HEK293 (cell line): ENCODE measurements around the gene CDH23.

Experiments used
- CTCF ChIA-PET: fragments of 350-600 bp; formaldehyde crosslinking; extraction: SDS; loops from one replicate; lab custom pipeline; 2021; ENCODE audit warnings: antibody characterized with exemption; lab: Yijun Ruan, JAX
- POLR2A ChIA-PET: fragments of 300-600 bp; formaldehyde crosslinking; extraction: SDS; loops from one replicate; lab custom pipeline; 2020; ENCODE audit warnings: antibody characterized with exemption, inconsistent platforms; lab: Yijun Ruan, JAX
- H3K27ac ChIP-seq: fragments of 200-500 bp; sonication (Bioruptor generic); 2 replicates; pipeline ENCODE4 v1.5.1; 2014; ENCODE audit warnings: low read depth, low read length, control low read depth, inconsistent platforms; ENCODE audit errors: extremely low read depth
- H3K36me3 ChIP-seq, 2 experiments: fragments of 200-500 bp in 1 of 2; sonication (Bioruptor generic) in 1 of 2; 1 replicate in 1 of 2; 2 replicates in 1 of 2; pipeline ENCODE4 v1.5.1; 2014 to 2017; ENCODE audit warnings: inconsistent platforms in 2 of 2, low read length in 2 of 2; ENCODE audit not compliant: control insufficient read depth in 2 of 2, insufficient read depth in 1 of 2
- H3K4me1 ChIP-seq: fragments of 200-500 bp; sonication (Bioruptor generic); 2 replicates; pipeline ENCODE4 v1.5.1; 2014; ENCODE audit warnings: mild to moderate bottlenecking, low read length, inconsistent platforms; ENCODE audit not compliant: control insufficient read depth, insufficient read depth
- H3K4me3 ChIP-seq: 2 replicates; pipeline ENCODE4 v1.5.1; 2011; ENCODE audit warnings: low read depth, mild to moderate bottlenecking, control low read depth, low read length, moderate library complexity
- H3K9me3 ChIP-seq: fragments of 200-500 bp; sonication (Bioruptor generic); 2 replicates; pipeline ENCODE4 v1.5.1; 2014; ENCODE audit warnings: low read depth, low read length, inconsistent platforms; ENCODE audit not compliant: control insufficient read depth, insufficient read depth
- ATF2 ChIP-seq: fragments of 450-650 bp; formaldehyde crosslinking; IDR thresholded peaks from 2 replicates; pipeline ENCODE4 v1.5.1; 2016; ENCODE audit warnings: missing biosample characterization, missing genetic modification characterization, low read depth
- GLI4 ChIP-seq: fragments of 450-650 bp; formaldehyde crosslinking; IDR thresholded peaks from 2 replicates; pipeline ENCODE4 v1.5.1; 2016; ENCODE audit warnings: missing biosample characterization, missing genetic modification characterization
- HOXA7 ChIP-seq: sonication (generic); formaldehyde crosslinking; IDR thresholded peaks from 2 replicates; pipeline ENCODE4 v1.8.1; 2022; ENCODE audit warnings: missing genetic modification reagents, borderline replicate concordance
- HOXD13 ChIP-seq: sonication (generic); formaldehyde crosslinking; IDR thresholded peaks from 2 replicates; pipeline ENCODE4 v1.8.0; 2022; ENCODE audit warnings: missing genetic modification reagents, borderline replicate concordance
- KLF7 ChIP-seq: fragments of 450-650 bp; formaldehyde crosslinking; IDR thresholded peaks from 2 replicates; pipeline ENCODE4 v1.5.1; 2016; ENCODE audit warnings: missing biosample characterization, missing genetic modification characterization, borderline replicate concordance
- MEIS1 ChIP-seq: sonication (generic); formaldehyde crosslinking; IDR thresholded peaks from 2 replicates; pipeline ENCODE4 v1.8.1; 2022; ENCODE audit warnings: missing genetic modification reagents, mild to moderate bottlenecking, borderline replicate concordance
- OSR2 ChIP-seq: fragments of 450-650 bp; formaldehyde crosslinking; IDR thresholded peaks from 2 replicates; pipeline ENCODE4 v1.5.1; 2016; ENCODE audit warnings: missing biosample characterization, missing genetic modification characterization
- ZNF133 ChIP-seq: fragments of 450-650 bp; formaldehyde crosslinking; IDR thresholded peaks from 2 replicates; pipeline ENCODE4 v1.5.1; 2016; ENCODE audit warnings: missing biosample characterization, missing genetic modification characterization
- ZNF146 ChIP-seq: fragments of 450-650 bp; formaldehyde crosslinking; IDR thresholded peaks from 2 replicates; pipeline ENCODE4 v1.5.1; 2016; ENCODE audit warnings: missing biosample characterization, missing genetic modification characterization
- ZNF184 ChIP-seq: fragments of 450-650 bp; IDR thresholded peaks from 2 replicates; pipeline ENCODE4 v1.5.1; 2018; ENCODE audit warnings: missing biosample characterization, mild to moderate bottlenecking, missing genetic modification characterization
- ZNF202 ChIP-seq: fragments of 450-650 bp; formaldehyde crosslinking; IDR thresholded peaks from 2 replicates; pipeline ENCODE4 v1.5.1; 2016; ENCODE audit warnings: missing biosample characterization, missing genetic modification characterization, borderline replicate concordance
- ZNF292 ChIP-seq: fragments of 450-650 bp; formaldehyde crosslinking; IDR thresholded peaks from 2 replicates; pipeline ENCODE4 v1.5.1; 2016; ENCODE audit warnings: low read depth, missing biosample characterization, missing genetic modification characterization, borderline replicate concordance
- ZNF362 ChIP-seq: fragments of 450-650 bp; formaldehyde crosslinking; IDR thresholded peaks from 2 replicates; pipeline ENCODE4 v1.5.1; 2016; ENCODE audit warnings: missing biosample characterization, missing genetic modification characterization
- ZNF426 ChIP-seq: fragments of 450-650 bp; formaldehyde crosslinking; IDR thresholded peaks from 2 replicates; pipeline ENCODE4 v1.5.1; 2017; ENCODE audit warnings: missing biosample characterization, missing genetic modification characterization, mild to moderate bottlenecking, inconsistent platforms, moderate library complexity
- ZNF558 ChIP-seq: fragments of 450-650 bp; formaldehyde crosslinking; IDR thresholded peaks from 2 replicates; pipeline ENCODE4 v1.5.1; 2016; ENCODE audit warnings: missing biosample characterization, missing genetic modification characterization
- ZNF837 ChIP-seq: fragments of 450-650 bp; formaldehyde crosslinking; IDR thresholded peaks from 2 replicates; pipeline ENCODE4 v1.5.1; 2016; ENCODE audit warnings: missing biosample characterization, missing genetic modification characterization
- ZXDB ChIP-seq: fragments of 450-650 bp; formaldehyde crosslinking; IDR thresholded peaks from 2 replicates; pipeline ENCODE4 v1.5.1; 2016; ENCODE audit warnings: missing biosample characterization, missing genetic modification characterization
- TF ChIP-seq, protein P1 (sequence below): fragments of 450-650 bp; formaldehyde crosslinking; IDR thresholded peaks from 2 replicates; pipeline ENCODE4 v1.5.1; 2016; ENCODE audit warnings: missing biosample characterization, missing genetic modification characterization
- TF ChIP-seq, protein P2 (sequence below): fragments of 450-650 bp; formaldehyde crosslinking; IDR thresholded peaks from 2 replicates; pipeline ENCODE4 v1.5.1; 2016; ENCODE audit warnings: missing biosample characterization, missing genetic modification characterization
- TF ChIP-seq, protein P3 (sequence below): fragments of 450-650 bp; formaldehyde crosslinking; IDR thresholded peaks from 2 replicates; pipeline ENCODE4 v1.5.1; 2016; ENCODE audit warnings: missing biosample characterization, missing genetic modification characterization

CDH23 gene

GRCh38 chr10:71444284-71445054 is 47.7 kb downstream of the CDH23 start (continued):
- TF ChIP-seq HOXD13 (CRISPR knock-in tag) (no peak), ATF2 (tag by site-specific recombination) (no peak), ZNF146 (tag by site-specific recombination) (no peak), ZXDB (tag by site-specific recombination) (no peak), ZNF292 (tag by site-specific recombination) (no peak), GLI4 (no peak), KLF7 (tag by site-specific recombination) (no peak), ZNF558 (tag by site-specific recombination) (no peak), ZNF362 (tag by site-specific recombination) (no peak), ZNF837 (tag by site-specific recombination) (no peak), ZNF202 (no peak)
- TF ChIP-seq, protein P1, sequence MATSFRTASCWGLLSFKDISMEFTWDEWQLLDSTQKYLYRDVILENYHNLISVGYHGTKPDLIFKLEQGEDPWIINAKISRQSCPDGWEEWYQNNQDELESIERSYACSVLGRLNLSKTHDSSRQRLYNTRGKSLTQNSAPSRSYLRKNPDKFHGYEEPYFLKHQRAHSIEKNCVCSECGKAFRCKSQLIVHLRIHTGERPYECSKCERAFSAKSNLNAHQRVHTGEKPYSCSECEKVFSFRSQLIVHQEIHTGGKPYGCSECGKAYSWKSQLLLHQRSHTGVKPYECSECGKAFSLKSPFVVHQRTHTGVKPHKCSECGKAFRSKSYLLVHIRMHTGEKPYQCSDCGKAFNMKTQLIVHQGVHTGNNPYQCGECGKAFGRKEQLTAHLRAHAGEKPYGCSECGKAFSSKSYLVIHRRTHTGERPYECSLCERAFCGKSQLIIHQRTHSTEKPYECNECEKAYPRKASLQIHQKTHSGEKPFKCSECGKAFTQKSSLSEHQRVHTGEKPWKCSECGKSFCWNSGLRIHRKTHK (tag by site-specific recombination), result no peak
- TF ChIP-seq, protein P2, sequence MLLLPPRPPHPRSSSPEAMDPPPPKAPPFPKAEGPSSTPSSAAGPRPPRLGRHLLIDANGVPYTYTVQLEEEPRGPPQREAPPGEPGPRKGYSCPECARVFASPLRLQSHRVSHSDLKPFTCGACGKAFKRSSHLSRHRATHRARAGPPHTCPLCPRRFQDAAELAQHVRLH, result no peak

DNA sequence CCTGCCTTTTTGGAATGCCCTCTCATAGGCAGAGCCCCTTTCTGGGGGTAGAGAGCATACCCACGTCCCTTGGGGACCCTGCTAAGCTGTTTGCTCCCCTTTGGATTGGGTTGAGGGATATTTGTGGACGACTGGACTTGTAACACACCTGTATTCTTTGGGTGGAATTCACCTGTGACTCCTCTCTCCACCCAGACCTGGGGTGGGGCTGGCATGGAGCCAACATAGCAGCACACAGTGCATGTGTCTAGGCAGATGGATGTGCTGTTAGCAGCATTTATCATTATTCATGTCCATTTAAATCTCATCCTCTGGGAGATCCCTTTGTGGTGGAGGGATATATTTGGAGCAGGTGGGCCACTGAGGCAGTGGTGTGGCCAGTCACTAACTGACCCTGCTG is 51.0 kb downstream of the CDH23 start:
- H3K9me3 ChIP-seq, result no peaks in the 10 kb centered on the region
- ChIA-PET CTCF (no interaction called here), POLR2A (no interaction called here)
- H3K4me1 ChIP-seq, result no peaks in the 10 kb centered on the region
- H3K27ac ChIP-seq, result no peak overlapping the region
- H3K4me3 ChIP-seq, result no peak overlapping the region
- H3K36me3 ChIP-seq, result no peaks in the 10 kb centered on the region
- TF ChIP-seq ZNF426 (no peak), ZNF133 (tag by site-specific recombination) (no peak), OSR2 (no peak), MEIS1 (no peak), ZNF184 (tag by site-specific recombination) (no peak), HOXA7 (CRISPR knock-in tag) (no peak)
- TF ChIP-seq, protein P3, sequence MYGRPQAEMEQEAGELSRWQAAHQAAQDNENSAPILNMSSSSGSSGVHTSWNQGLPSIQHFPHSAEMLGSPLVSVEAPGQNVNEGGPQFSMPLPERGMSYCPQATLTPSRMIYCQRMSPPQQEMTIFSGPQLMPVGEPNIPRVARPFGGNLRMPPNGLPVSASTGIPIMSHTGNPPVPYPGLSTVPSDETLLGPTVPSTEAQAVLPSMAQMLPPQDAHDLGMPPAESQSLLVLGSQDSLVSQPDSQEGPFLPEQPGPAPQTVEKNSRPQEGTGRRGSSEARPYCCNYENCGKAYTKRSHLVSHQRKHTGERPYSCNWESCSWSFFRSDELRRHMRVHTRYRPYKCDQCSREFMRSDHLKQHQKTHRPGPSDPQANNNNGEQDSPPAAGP (tag by site-specific recombination), result no peak
- TF ChIP-seq, all 188 proteins: peak for 0
